IPS-NIHi7 (cell line): ENCODE results near the gene TTYH3.
"Not testable (repeated sequence)": the region's sequence is repeated elsewhere in the genome, so short reads cannot be mapped to it uniquely, and the experiment has no call there.

ENCODE experiments used
- DNase-seq: peaks from one replicate; pipeline ENCODE4 v3.0.0; 2012; ENCODE audit warnings: mixed read lengths; ENCODE audit errors: extremely low spot score

Gene TTYH3

DNA sequence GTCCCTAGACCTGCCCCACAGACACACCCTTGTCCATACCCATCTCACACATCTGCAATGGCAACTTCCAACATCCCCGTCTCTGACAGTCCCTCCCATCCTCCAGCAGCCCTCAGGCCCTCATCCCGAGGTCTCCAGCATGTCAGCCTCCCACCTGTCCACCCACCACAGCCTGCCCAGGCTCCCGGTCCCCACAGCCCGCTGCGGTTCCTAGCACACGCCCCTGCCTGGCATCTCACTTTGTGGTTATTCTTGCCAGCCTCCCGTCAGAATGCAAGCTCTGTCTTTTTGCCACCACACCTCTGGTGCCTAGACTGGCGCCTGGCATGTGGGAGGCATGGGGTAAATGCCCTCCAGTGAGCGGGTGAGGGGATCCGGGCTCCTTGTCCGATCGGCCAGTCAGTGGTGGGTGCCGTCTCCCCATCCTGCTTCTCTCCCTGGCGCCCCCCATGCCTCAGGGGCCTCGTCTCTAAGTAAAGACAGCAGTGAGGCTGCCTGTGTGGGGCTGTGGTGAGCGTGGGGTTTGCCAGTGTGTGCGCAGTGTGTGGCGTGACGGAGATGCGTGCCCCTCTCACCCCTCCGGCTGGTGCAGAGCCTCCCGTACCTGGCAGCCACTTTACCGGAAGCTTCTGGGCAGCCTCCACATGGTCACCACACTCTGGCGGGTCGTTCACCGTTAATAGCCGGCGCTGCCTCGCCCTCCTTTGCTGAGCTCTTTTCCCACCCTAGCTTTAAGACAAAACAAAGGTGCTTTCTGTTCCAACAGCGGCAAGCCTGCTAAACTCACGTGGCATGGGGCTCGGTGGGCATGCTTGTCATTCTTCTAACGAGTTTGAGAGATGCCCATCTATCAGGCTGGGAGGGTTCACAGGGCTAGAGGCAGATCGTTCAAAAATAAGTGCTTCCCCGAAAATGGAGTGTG lies 28.5 kb upstream of the TTYH3 start:
- no peak for DNase-seq

DNA sequence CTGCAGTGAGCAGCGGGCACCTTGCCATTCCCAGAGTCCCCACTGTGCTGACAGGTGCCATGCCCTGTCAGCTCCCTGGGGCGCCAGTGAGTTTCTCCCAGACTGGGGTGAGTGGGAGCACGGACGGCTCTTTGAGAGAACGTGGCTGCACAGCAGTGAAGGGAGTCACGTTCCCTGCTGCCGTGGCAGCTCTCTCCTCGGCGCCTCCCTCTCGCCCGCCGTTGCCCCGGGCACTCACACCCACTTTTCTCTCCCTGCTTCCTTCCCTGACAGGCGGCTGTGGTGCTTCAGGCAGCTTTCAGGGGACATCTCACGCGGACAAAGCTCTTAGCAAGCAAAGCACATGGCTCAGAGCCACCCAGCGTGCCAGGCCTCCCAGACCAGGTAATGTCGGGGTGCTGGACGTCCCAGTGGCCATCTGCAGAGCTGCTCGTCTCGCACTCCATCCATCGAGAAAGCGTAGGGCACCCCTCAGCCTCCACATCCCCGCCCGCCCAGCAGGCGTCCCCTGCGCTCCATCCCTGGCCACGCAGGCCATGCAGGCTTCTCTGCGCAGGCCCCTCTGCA lies 27.1 kb upstream of the TTYH3 start:
- DNase-seq, result no peak

DNA sequence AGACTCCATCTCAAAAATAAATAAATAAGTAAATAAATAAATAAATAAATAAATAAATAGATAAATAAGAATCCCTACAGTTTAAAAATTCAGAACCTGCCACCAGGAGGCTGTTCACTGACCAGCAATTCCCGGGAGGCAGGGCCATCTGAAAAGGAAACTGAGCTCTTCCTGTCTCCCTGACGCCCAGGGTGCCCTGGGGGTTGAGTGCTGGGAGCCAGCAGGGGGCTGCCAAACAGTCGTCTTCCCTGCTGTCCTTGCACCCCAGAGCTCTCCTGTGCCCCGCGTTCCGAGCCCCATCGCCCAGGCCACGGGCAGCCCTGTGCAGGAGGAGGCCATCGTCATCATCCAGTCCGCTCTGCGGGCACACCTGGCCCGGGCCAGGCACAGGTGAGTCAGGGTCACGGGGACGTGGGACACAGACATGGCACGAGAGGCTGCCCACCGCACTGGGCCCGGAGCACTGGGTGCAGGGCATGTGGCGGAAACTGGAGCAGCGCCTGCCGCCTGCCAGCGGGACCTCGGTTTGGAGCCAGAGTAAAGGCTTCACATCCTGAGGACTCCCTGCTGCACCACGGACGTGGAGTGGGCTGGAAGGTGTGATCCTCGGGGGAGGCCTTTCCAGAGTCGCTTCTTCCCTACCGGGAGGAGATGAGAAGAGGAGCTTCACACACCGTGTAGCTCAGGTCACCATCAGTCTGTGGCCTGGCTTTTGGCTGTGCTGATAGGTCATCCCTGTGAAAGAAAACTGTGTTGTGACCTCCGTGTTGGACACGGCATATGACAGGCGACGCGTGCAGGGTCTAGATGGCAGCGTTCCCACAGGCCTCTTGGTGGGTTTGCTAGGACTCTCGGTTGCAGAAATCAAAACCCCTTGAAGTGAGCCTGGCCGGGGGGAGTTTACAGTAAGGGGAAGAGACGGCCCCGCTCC lies 25.9 kb upstream of the TTYH3 start:
- DNase-seq, result peak; percentile 16

DNA sequence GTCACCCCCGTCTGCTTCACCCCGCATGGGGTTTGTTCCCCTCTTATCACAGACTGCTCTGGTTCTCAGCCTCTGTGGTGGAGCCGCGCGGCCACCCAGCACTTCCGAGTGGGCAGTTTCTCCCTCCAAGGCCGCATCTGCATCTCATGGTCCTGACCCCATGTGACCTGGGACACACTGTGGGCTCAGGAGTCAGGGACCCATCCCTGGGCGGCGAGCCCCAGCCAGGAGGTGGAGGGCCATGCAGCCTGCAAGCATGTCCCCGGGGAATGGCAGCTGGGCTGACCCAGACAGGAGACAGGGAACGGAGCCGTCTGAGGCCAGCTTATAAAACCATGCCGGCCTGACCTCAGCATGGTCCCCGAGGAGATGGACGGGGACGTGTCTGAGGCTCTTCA lies 25.2 kb upstream of the TTYH3 start:
- peak; percentile 8 for DNase-seq

DNA sequence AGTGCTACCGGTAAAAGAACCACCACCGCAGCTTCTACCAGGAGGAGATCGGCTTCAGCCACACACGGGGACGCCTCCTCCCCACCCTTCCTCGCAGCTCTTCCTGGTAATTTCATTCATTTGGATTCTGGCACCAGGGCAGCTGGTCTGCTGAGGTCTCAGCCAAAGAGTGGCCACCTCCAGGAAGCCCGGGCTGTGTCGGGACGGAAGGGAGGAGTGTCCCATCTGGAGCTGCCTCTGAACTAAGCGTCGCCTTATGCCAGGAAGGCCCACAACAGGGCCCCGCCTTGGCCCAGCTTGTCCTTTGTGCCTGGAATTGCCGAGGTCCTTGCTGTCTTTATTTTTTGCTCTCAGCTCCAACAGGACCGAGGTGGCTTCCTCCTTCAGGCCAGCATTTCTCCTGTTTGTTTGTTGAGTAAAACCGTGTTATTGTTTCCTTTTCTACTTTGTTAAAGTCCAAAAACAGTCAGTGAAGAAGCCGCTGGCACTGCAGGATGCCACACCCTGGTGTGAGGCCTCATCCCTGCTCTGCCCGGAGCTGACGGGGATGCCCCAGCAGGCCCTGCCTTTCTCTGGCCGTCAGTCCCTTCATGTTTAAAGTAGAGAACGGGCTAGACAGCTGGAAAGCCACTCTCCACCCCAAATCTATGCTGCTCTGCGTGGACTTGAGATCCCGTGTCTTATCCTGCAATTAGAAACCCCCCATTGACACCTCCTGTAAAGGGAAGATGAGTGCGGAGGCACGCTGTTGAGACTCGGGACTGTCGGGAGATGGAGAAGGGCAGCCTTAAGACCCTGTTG lies 24.5 kb upstream of the TTYH3 start:
- peak; percentile 7 for DNase-seq

DNA sequence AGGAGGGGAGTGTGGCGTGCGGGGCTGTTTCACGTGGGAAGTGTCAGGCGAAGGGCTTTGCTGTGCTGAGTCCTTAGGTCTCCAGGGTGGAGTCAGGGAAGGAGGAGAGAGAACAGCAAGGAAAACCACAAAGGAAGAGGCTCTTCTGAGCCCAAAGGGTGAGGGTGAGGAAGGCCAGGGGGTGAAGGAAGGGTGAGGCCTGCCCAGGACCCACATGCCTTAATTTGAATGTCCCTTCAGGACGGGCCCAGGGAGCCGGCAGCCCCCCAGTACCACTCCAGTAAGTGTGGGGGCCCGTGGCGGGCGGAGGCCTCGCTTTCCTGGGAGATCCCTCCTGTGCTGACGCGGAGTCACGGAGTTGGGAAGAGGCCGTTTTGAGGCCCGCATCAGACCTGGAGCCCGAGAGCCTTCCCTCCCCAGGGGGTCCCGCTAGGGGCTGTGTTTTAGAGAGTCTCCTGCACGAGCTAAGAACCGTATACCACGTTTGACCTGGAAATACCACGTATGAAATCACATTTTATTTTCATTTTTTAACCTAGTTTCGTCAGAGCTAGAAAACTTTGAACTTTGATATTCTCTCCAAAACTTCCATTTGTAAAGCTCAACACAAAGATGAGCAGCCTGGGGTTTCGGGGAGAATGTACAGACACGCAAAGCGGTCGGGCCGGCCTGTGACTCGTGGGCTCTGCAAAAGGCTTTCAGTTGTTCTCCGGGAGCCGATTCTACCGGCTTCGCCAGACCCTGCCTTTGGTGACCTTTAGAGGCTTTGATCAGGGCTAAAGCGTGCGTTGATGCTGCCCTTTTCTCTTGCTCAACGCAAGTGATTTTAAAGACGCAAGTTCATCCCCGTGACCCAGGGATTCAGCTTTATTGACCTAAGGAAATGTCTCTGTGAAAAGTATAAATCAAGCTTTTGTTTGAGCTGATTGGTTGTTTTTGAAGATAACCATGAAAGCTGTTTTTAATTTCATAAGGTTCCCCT lies 23.6 kb upstream of the TTYH3 start:
- DNase-seq, result peak; percentile 12

DNA sequence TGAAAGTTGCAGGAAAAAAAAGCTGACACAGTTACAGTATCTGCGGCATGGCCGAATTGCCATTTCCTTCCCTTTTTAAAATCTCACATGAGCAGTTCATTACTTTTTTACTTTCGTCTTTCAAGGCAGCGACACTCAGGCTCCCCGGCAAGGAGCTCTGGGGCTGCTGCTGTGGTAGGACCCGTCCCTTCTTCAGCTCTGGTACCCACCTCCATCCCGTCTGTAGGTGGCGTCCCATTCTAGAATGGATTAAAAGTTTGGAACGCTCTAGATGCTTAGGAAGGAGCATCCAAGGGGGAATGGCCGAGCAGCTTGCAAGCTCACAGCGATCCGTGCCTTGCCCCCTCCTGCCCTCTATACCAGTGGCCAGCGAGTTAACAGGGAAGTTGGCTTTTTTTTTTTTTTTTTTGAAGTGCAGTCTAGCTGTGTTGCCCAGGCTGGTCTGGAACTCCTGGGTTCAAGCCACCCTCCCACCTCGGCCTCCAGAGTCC lies 22.8 kb upstream of the TTYH3 start:
- DNase-seq, result peak; percentile 79

DNA sequence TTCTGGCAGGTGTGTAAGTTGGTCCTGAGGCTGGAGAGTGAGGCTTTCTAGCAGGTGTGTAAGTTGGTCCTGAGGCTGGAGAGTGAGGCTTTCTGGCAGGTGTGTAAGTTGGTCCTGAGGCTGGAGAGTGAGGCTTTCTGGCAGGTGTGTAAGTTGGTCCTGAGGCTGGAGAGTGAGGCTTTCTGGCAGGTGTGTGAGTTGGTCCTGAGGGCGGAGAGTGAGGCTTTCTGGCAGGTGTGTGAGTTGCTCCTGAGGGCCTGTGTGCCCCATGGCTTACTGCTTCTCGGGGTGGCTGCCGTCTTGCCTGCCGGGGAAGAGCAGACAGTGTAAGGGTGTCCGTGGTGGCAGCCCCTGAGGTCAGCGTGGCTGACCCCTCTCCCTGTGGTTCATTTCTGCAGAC lies 22.1 kb upstream of the TTYH3 start:
- not testable (repeated sequence) for DNase-seq

DNA sequence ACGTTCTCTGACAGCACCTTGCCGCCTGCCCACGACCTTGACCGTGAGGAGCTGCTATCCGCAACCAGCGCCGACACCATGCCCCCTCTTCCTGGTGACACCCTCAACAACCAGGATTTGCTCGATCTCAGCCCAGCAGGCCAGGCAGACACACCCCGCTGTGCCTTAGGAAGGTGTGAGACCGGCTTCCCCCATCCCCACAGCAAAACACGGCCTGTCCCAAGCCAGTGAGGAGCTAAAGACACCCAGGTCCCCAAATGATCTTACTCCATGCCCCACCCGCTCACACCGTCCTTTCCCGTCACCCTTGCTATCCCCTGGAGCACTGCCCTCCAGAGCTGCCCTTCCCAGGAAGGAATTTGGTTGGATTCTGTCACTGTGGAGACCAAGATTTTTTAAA lies 21.3 kb upstream of the TTYH3 start:
- no peak for DNase-seq

DNA sequence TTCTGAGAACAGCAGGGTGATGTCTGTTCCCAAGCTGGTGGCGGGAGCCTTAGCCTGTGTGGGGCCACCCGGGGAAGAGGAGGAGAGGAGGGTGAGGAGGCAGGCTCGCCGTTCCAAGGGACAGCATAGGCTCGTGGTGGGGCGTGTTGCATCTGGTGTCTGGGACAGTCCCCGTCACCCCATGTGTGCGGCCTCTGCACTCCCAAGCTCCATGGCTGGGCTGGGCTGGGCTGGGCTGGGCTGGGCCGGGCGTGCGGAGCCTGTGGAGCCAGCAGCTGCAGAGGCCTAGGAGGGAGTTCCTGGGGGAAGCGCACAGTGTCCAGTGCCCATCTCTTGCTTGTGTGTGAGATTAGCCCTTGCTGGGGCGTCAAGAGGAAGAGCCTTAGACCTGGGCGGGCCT lies 20.9 kb upstream of the TTYH3 start:
- no peak for DNase-seq

DNA sequence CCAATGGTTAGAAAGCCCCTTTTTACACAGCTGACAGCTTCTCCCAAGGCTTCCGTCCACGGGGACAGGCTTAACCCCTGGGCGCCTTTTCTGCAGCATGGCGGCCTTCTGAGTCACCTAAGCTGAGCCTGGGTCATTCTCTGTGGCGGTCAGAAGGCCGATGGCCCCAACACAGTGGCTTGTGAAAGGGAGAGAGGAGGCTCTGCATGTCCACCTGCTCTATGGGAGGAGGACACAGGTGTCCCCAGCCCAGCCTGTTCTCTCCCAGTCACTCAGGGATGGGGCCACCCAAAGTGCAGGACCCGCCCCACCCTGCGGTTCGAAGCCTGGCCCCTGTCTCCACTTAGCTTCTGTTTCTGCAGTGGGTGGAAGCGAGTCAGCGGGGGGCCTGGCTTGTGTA lies 20.4 kb upstream of the TTYH3 start:
- no peak for DNase-seq

DNA sequence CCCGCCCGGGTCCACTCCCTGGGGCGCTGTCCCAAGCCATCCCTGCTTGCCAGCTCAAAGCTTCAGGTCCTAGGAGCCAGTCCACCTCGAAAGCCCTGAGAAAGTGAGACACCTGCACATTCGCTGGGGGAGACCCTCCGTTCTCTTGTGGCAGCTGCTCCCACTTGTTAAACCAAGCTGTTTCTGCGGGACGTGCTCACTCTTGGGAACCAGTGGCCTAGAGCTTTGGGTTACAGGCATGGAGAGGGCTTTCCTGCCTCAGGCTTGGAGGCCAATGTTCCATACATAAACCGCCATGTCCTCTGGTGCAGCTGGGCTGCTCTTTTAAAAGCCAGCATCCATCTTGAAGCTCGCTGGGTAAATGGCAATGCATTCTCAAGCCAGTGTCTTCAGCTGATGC lies 19.9 kb upstream of the TTYH3 start:
- DNase-seq, result no peak

DNA sequence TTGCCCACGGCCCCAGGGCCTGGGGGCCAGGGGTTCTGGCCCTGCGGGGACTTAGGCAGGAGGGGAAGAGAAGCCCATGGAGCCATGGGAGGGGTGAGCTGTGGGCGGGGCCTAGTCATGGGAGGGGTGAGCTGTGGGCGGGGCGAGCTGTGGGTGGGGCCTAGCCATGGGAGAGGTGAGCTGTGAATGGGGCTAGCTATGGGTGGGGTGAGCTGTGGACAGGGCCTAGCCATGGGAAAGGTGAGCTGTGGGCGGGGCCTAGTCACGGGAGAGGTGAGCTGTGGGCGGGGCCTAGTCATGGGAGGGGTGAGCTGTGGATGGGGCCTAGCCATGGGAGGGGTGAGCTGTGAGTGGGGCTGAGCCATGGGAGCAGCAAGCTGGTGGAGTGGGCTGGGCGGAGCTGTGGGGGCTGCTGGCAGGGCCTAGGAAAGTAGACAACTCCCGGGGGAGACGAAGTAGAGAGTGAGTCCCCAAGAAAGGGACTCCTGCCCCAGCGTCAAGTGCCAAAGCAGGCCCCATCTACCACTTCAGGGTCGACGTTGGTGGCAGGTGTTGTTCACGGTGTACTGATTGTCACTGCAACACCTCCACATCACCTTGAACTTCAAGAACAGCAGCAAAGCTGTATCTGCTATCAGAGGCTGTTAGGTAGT lies 19.2 kb upstream of the TTYH3 start:
- peak; percentile 89 for DNase-seq

DNA sequence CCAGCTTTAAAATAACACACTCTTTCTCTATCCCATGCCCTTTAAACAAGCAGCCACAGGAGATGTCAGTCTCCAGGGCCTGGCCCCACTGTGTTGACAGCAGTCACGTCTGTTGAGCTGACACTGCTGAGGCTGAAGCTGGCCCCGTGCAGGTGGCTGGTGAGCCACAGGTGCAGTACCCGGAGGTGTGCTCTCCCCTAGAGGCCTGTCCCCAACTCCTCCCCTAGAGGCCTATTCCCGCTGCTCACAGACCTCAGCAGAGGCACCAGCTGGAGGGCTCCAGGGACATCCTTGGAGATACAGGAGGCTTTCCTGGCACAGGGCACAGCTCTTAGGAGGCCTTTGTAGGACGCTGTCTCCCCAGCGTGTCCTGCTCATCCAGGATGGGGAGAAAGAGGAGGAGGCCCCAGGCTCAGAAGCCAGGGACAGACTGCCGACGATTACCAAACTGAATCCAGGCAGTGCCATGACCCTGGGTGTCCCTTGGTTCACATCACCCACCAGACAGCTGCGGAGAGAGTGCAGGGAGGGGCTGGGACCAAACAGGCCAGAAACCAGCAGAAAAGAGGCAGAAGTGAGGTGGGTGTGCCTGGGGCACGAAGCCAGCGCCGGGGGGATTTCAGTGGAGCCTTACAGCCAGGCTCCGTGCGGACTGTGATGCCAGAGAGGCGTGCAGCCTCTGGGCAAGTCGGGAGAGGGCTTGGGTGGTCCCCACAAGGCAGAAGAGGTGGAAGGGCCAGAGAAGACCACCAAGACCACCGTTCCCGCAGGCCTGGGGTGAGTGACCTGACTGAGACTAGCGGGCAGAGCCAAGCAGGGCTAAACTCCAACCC lies 18.5 kb upstream of the TTYH3 start:
- DNase-seq, result no peak

DNA sequence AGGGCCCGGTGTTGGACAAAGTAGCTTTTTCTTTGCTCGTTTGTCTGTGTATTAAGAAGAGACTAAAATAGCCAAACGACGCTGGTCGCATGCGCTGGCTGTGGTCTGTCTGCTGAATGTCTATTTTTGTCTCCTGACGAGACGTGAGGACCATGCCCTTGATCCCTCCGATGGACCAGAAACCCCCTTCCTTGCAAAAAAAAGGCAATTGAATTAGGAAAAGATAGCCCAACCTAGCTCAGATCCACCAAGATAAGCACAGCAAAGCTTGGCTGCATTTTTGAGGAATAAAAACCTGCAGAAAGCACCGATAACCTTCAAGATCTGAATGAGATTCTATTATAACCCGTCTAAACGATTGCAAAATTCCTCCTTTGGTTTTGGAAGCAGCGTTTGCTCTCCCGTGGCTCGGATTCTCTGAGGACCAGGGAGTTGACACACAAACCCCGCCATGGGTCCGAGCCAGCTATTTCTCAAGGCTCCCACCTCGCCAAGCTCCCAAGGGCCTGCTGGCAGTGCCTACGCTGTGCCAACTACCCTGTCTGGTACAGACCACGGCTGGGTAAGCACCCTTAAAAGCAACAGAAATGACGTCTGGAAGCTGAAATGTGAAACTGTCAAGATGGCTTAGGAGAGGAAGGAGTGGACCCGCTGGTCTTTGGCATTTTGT lies 17.7 kb upstream of the TTYH3 start:
- no peak for DNase-seq

DNA sequence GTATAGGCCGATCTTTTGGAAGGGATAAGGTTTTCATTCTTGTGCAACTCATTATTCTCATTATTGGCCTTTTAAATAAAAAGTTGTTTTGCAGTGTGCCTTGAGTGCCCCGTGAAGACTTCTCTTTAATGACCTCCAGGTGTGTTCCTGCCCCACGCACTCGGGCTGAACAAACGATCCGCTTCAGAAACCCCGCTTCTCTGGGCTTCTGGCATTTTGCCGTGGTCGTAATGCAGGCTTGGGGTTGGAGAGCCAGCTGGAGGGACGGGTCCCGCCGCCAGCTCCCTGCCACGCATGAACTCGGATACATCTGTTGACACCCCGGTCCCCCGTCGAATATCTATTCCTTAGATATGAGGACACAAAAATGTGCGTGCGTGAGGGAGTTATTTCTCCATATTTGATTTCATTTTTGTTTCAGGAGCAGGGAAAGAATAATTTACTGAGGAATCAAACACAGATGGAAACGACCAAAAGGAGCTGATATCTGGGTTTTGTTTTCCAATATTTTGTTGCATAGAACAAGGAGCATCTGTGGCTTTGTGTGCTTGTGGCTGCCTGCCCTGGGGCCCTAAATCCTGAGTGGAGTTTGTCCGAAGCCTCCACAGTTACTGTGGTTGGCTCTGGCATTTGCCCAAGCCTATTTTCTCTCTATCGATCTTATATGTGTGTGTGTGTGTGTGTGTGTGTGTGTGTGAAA lies 17.0 kb upstream of the TTYH3 start:
- no peak for DNase-seq
